C4-2B (cell line): ENCODE data around the gene CADM1.

ENCODE experiments used
- CTCF ChIP-seq: fragments of 450-650 bp; conservative IDR thresholded peaks from 2 replicates; pipeline ENCODE4 v1.5.1; 2017; ENCODE audit warnings: mild to moderate bottlenecking
- ZFX ChIP-seq: fragments of 450-650 bp; IDR thresholded peaks from 2 replicates; pipeline ENCODE4 v1.6.1; 2017

DNA sequence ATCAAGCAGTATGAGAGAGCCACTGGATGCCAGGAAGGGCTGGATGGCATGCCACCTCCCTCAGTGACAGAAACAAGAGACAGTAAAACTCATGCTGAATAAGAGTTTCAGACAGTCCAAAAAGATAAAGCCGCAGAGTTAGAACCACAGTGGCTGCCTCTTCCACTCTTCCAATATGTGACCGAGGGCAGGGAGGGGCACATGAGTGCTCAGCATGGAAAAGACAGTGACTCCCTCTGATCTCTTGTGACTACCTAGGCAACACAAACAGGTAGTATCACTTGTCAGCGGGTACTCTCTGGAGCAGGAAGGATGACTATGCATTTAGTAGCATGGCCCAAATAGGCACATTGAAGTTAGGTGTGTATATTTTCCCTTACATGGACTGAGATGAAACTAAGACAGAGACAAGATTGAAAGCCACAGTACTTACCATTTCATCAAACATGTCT, 295.4 kb downstream of the CADM1 start:
- TF ChIP-seq CTCF, result no peak
- TF ChIP-seq ZFX, result no peak
